ENCODE data around the gene MICAL3. TPM values are rescaled to one million over a fixed set of nuclear protein-coding genes. Genes with fewer than 3 reads are reported as not detected.
"Not testable (repeated sequence)": the region's sequence is repeated elsewhere in the genome, so short reads cannot be mapped to it uniquely, and the experiment has no call there.

The MICAL3 gene
- total and polyA plus RNA-seq, 9 donors: 21.9 to 50.1 (median 32.2) TPM

- H3K4me3 ChIP-seq (ENCODE audit: low read length); H3K36me3 ChIP-seq (ENCODE audit: control insufficient read depth, insufficient read depth, low read length); H3K27me3 ChIP-seq (ENCODE audit: control insufficient read depth, insufficient read depth, low read length); H3K27ac ChIP-seq (ENCODE audit: low read length); DNase-seq; H3K9me3 ChIP-seq (replicated peaks; ENCODE audit: control insufficient read depth, low read depth, low read length): not testable (repeated sequence)
- H3K4me1 ChIP-seq (ENCODE audit: control insufficient read depth, insufficient read depth, low read length): peaks cover 17% of the 10 kb centered on the region
- 95% methylated on average over 13 of the region's 49 CpGs for WGBS (ENCODE audit: insufficient coverage)
These were observed 29.0 kb upstream of the MICAL3 start for GRCh38 chr22:18053216-18053946.

GRCh38 chr22:18051113-18051512, 26.8 kb upstream of the MICAL3 start:
- H3K27ac ChIP-seq (ENCODE audit: low read length); DNase-seq; H3K4me3 ChIP-seq (ENCODE audit: low read length); H3K36me3 ChIP-seq (ENCODE audit: control insufficient read depth, insufficient read depth, low read length); H3K9me3 ChIP-seq (replicated peaks; ENCODE audit: control insufficient read depth, low read depth, low read length): not testable (repeated sequence)
- 80% methylated on average over 1 of the region's 12 CpGs for WGBS (ENCODE audit: insufficient coverage)
- Histone ChIP-seq H3K27me3 (ENCODE audit: control insufficient read depth, insufficient read depth, low read length) (peaks cover 11% of the 10 kb centered on the region), H3K4me1 (ENCODE audit: control insufficient read depth, insufficient read depth, low read length) (peaks cover 12% of the 10 kb centered on the region)

- no peak overlapping the region for H3K27ac ChIP-seq (ENCODE audit: low read length)
- H3K27me3 ChIP-seq (ENCODE audit: control insufficient read depth, insufficient read depth, low read length): peaks cover 11% of the 10 kb centered on the region
- no peak overlapping the region for H3K4me3 ChIP-seq (ENCODE audit: low read length)
- peaks cover 13% of the 10 kb centered on the region for H3K4me1 ChIP-seq (ENCODE audit: control insufficient read depth, insufficient read depth, low read length)
- no peak for DNase-seq
- H3K9me3 ChIP-seq (replicated peaks; ENCODE audit: control insufficient read depth, low read depth, low read length): no peaks in the 10 kb centered on the region
- no peaks in the 10 kb centered on the region for H3K36me3 ChIP-seq (ENCODE audit: control insufficient read depth, insufficient read depth, low read length)
- WGBS (ENCODE audit: insufficient coverage): 40% methylated on average over 2 of the region's 5 CpGs
These were observed 25.7 kb upstream of the MICAL3 start for GRCh38 chr22:18050065-18050464.

- WGBS (ENCODE audit: insufficient coverage): 44% methylated on average over 26 of the region's 29 CpGs
- no peak overlapping the region for H3K27ac ChIP-seq (ENCODE audit: low read length)
- no peaks in the 10 kb centered on the region for H3K36me3 ChIP-seq (ENCODE audit: control insufficient read depth, insufficient read depth, low read length)
These were observed 24.1 kb upstream of the MICAL3 start for GRCh38 chr22:18048441-18048898.

GRCh38 chr22:18048041-18048440, 23.7 kb upstream of the MICAL3 start:
- WGBS (ENCODE audit: insufficient coverage): 86% methylated on average over 1 of the region's 9 CpGs

More at GRCh38 chr22:18048441-18048898, 24.1 kb upstream of the MICAL3 start:
- no peak overlapping the region for H3K4me3 ChIP-seq (ENCODE audit: low read length)
- no peaks in the 10 kb centered on the region for H3K9me3 ChIP-seq (replicated peaks; ENCODE audit: control insufficient read depth, low read depth, low read length)
- peaks cover 11% of the 10 kb centered on the region for H3K27me3 ChIP-seq (ENCODE audit: control insufficient read depth, insufficient read depth, low read length)
- H3K4me1 ChIP-seq (ENCODE audit: control insufficient read depth, insufficient read depth, low read length): peaks cover 24% of the 10 kb centered on the region
- no peak for DNase-seq

GRCh38 chr22:18045794-18046193, 21.4 kb upstream of the MICAL3 start:
- H3K36me3 ChIP-seq (ENCODE audit: control insufficient read depth, insufficient read depth, low read length): no peaks in the 10 kb centered on the region
- WGBS (ENCODE audit: insufficient coverage): no CpG with 5 or more reads among the region's 4 CpGs

More at GRCh38 chr22:18048041-18048440, 23.7 kb upstream of the MICAL3 start:
- peaks cover 24% of the 10 kb centered on the region for H3K4me1 ChIP-seq (ENCODE audit: control insufficient read depth, insufficient read depth, low read length)
- H3K4me3 ChIP-seq (ENCODE audit: low read length): no peak overlapping the region
- no peaks in the 10 kb centered on the region for H3K36me3 ChIP-seq (ENCODE audit: control insufficient read depth, insufficient read depth, low read length)
- H3K9me3 ChIP-seq (replicated peaks; ENCODE audit: control insufficient read depth, low read depth, low read length): no peaks in the 10 kb centered on the region
- peaks cover 11% of the 10 kb centered on the region for H3K27me3 ChIP-seq (ENCODE audit: control insufficient read depth, insufficient read depth, low read length)
- no peak overlapping the region for H3K27ac ChIP-seq (ENCODE audit: low read length)
- no peak for DNase-seq

GRCh38 chr22:18044548-18045271, 20.3 kb upstream of the MICAL3 start:
- no peak overlapping the region for H3K4me3 ChIP-seq (ENCODE audit: low read length)
- DNase-seq: peak; percentile 75
- H3K36me3 ChIP-seq (ENCODE audit: control insufficient read depth, insufficient read depth, low read length): no peaks in the 10 kb centered on the region
- peaks cover 24% of the 10 kb centered on the region for H3K4me1 ChIP-seq (ENCODE audit: control insufficient read depth, insufficient read depth, low read length)
- peak overlapping the region; percentile 35 for H3K27ac ChIP-seq (ENCODE audit: low read length)
- WGBS (ENCODE audit: insufficient coverage): 54% methylated on average over 8 of the region's 11 CpGs
- H3K27me3 ChIP-seq (ENCODE audit: control insufficient read depth, insufficient read depth, low read length): peaks cover 11% of the 10 kb centered on the region
- H3K9me3 ChIP-seq (replicated peaks; ENCODE audit: control insufficient read depth, low read depth, low read length): no peaks in the 10 kb centered on the region

More at GRCh38 chr22:18045794-18046193, 21.4 kb upstream of the MICAL3 start:
- Histone ChIP-seq H3K4me3 (ENCODE audit: low read length) (no peak overlapping the region), H3K27ac (ENCODE audit: low read length) (no peak overlapping the region), H3K27me3 (ENCODE audit: control insufficient read depth, insufficient read depth, low read length) (peaks cover 11% of the 10 kb centered on the region), H3K9me3 (replicated peaks; ENCODE audit: control insufficient read depth, low read depth, low read length) (no peaks in the 10 kb centered on the region), H3K4me1 (ENCODE audit: control insufficient read depth, insufficient read depth, low read length) (peaks cover 24% of the 10 kb centered on the region)
- DNase-seq: no peak

GRCh38 chr22:18042685-18043084, 18.3 kb upstream of the MICAL3 start:
- H3K27ac ChIP-seq (ENCODE audit: low read length): no peak overlapping the region
- no peak for DNase-seq
- H3K36me3 ChIP-seq (ENCODE audit: control insufficient read depth, insufficient read depth, low read length): no peaks in the 10 kb centered on the region
- H3K4me3 ChIP-seq (ENCODE audit: low read length): no peak overlapping the region
- no peaks in the 10 kb centered on the region for H3K9me3 ChIP-seq (replicated peaks; ENCODE audit: control insufficient read depth, low read depth, low read length)
- 72% methylated on average over 5 of the region's 6 CpGs for WGBS (ENCODE audit: insufficient coverage)
- H3K27me3 ChIP-seq (ENCODE audit: control insufficient read depth, insufficient read depth, low read length): no peaks in the 10 kb centered on the region
- peaks cover 15% of the 10 kb centered on the region for H3K4me1 ChIP-seq (ENCODE audit: control insufficient read depth, insufficient read depth, low read length)

GRCh38 chr22:18040898-18041297, 16.5 kb upstream of the MICAL3 start:
- H3K36me3 ChIP-seq (ENCODE audit: control insufficient read depth, insufficient read depth, low read length); H3K9me3 ChIP-seq (replicated peaks; ENCODE audit: control insufficient read depth, low read depth, low read length); DNase-seq; H3K27me3 ChIP-seq (ENCODE audit: control insufficient read depth, insufficient read depth, low read length); H3K27ac ChIP-seq (ENCODE audit: low read length); H3K4me3 ChIP-seq (ENCODE audit: low read length): not testable (repeated sequence)
- peaks cover 17% of the 10 kb centered on the region for H3K4me1 ChIP-seq (ENCODE audit: control insufficient read depth, insufficient read depth, low read length)
- no CpG with 5 or more reads among the region's 6 CpGs for WGBS (ENCODE audit: insufficient coverage)

- no peaks in the 10 kb centered on the region for H3K36me3 ChIP-seq (ENCODE audit: control insufficient read depth, insufficient read depth, low read length)
- no peaks in the 10 kb centered on the region for H3K9me3 ChIP-seq (replicated peaks; ENCODE audit: control insufficient read depth, low read depth, low read length)
- no peak overlapping the region for H3K27ac ChIP-seq (ENCODE audit: low read length)
- no peak overlapping the region for H3K4me3 ChIP-seq (ENCODE audit: low read length)
- H3K4me1 ChIP-seq (ENCODE audit: control insufficient read depth, insufficient read depth, low read length): peaks cover 15% of the 10 kb centered on the region
- 56% methylated on average over 8 of the region's 9 CpGs for WGBS (ENCODE audit: insufficient coverage)
- H3K27me3 ChIP-seq (ENCODE audit: control insufficient read depth, insufficient read depth, low read length): no peaks in the 10 kb centered on the region
- no peak for DNase-seq
These were observed 11.4 kb upstream of the MICAL3 start for GRCh38 chr22:18035751-18036150.

Data from muscle of leg (tissue), 11 donors.